HUDEP-2 (cell line): ENCODE data around the gene NFATC1.

ENCODE experiments used
- DNase-seq, 76 experiments: peaks; one replicate each; lab custom pipeline; 2025; ENCODE audit not compliant: unreplicated experiment in 76 of 76; lab: John Stamatoyannopoulos, UW

The NFATC1 gene

GRCh38 chr18:79512461-79513380, 117.0 kb downstream of the NFATC1 start:
- no peak for DNase-seq

GRCh38 chr18:79513381-79514081, 117.8 kb downstream of the NFATC1 start:
- DNase-seq = no peak

- DNase-seq = no peak
These were observed 119.6 kb downstream of the NFATC1 start for GRCh38 chr18:79515331-79515730.

GRCh38 chr18:79515944-79516351, 120.2 kb downstream of the NFATC1 start:
- DNase-seq = no peak

GRCh38 chr18:79516441-79516931, 120.8 kb downstream of the NFATC1 start:
- DNase-seq = no peak

GRCh38 chr18:79517341-79517740, 121.6 kb downstream of the NFATC1 start:
- DNase-seq = peak in 31 of 76 experiments; percentile 2 to 63 (median 33)

GRCh38 chr18:79518028-79518682, 122.4 kb downstream of the NFATC1 start:
- DNase-seq = no peak

- DNase-seq = no peak
These were observed 123.0 kb downstream of the NFATC1 start for GRCh38 chr18:79518683-79519128.

- DNase-seq = peak in 74 of 76 experiments; percentile 33 to 98 (median 82)
These were observed 124.2 kb downstream of the NFATC1 start for GRCh38 chr18:79519751-79520477.

GRCh38 chr18:79520478-79521390, 125.0 kb downstream of the NFATC1 start:
- DNase-seq = peak in 1 of 76 experiments; percentile 21

- DNase-seq = no peak
These were observed 125.9 kb downstream of the NFATC1 start for GRCh38 chr18:79521416-79522205.

GRCh38 chr18:79522451-79523205, 126.9 kb downstream of the NFATC1 start:
- peak in 1 of 76 experiments; percentile 34 for DNase-seq

GRCh38 chr18:79523206-79523735, 127.5 kb downstream of the NFATC1 start:
- peak in 1 of 76 experiments; percentile 30 for DNase-seq

- peak in 26 of 76 experiments; percentile 16 to 66 (median 38) for DNase-seq
These were observed 128.0 kb downstream of the NFATC1 start for GRCh38 chr18:79523736-79524180.

- peak in 4 of 76 experiments; percentile 23 to 61 (median 40) for DNase-seq
These were observed 128.7 kb downstream of the NFATC1 start for GRCh38 chr18:79524181-79525078.
